Caco-2 (cell line): ENCODE data around the gene YRDC. TPM values are rescaled to one million over a fixed set of nuclear protein-coding genes. Genes with fewer than 3 reads are reported as not detected.

Experiments used
- BruUV-seq: library from RNA; stranded (reverse); fragments of 400-500 nt; replicated peaks from 2 replicates; lab custom pipeline; 2021; lab: Mats Ljungman, UMichigan
- CTCF ChIA-PET: fragments of 300-600 bp; sonication (Branson Sonifier 250); formaldehyde crosslinking; loops from one replicate; lab custom pipeline; 2022; ENCODE audit warnings: antibody characterized with exemption; lab: Charles Lee
- POLR2A ChIA-PET: fragments of 300-600 bp; sonication (Branson Sonifier 250); formaldehyde crosslinking; loops from one replicate; lab custom pipeline; 2022; ENCODE audit warnings: antibody characterized with exemption; lab: Charles Lee
- DNase-seq, 2 experiments: peaks; one replicate each; pipeline versions ENCODE4 v3.0.0 to v3.0.0-alpha.2; 2020 to 2022
- H3K27me3 ChIP-seq: replicated peaks from 2 replicates; pipeline ENCODE4 v1.6.0; 2011; ENCODE audit warnings: low read length; ENCODE audit not compliant: control insufficient read depth, insufficient read depth
- H3K36me3 ChIP-seq: 2 replicates; pipeline ENCODE4 v1.5.1; 2011; ENCODE audit warnings: low read length; ENCODE audit not compliant: control insufficient read depth, insufficient read depth
- H3K4me1 ChIP-seq: fragments of 250-450 bp; sonication (Bioruptor Pico); 2 replicates; pipeline ENCODE4 v1.5.1; 2020; ENCODE audit warnings: mild to moderate bottlenecking
- H3K4me3 ChIP-seq: 2 replicates; pipeline ENCODE4 v1.5.1; 2011; ENCODE audit warnings: low read depth, mild to moderate bottlenecking, control low read depth, low read length
- H3K9me3 ChIP-seq: fragments of 250-450 bp; sonication (Bioruptor Pico); 2 replicates; pipeline ENCODE4 v1.5.1; 2020; ENCODE audit warnings: mild to moderate bottlenecking, moderate library complexity
- H3K27ac Mint-ChIP-seq: one replicate; pipeline ENCODE4 v1.8.0; 2022; ENCODE audit warnings: mixed read lengths; ENCODE audit not compliant: unreplicated experiment
- H3K27me3 Mint-ChIP-seq: one replicate; pipeline ENCODE4 v1.8.0; 2022; ENCODE audit warnings: mixed read lengths; ENCODE audit not compliant: insufficient read depth, unreplicated experiment
- H3K36me3 Mint-ChIP-seq: one replicate; pipeline ENCODE4 v1.8.0; 2022; ENCODE audit warnings: mild to moderate bottlenecking, mixed read lengths; ENCODE audit not compliant: insufficient read depth, unreplicated experiment
- H3K4me1 Mint-ChIP-seq: one replicate; pipeline ENCODE4 v1.8.0; 2022; ENCODE audit warnings: low read depth, mixed read lengths; ENCODE audit not compliant: unreplicated experiment
- H3K4me3 Mint-ChIP-seq: one replicate; pipeline ENCODE4 v1.8.0; 2022; ENCODE audit warnings: mild to moderate bottlenecking, moderate library complexity, mixed read lengths; ENCODE audit not compliant: unreplicated experiment
- H3K9me3 Mint-ChIP-seq: one replicate; pipeline ENCODE4 v1.8.0; 2022; ENCODE audit warnings: mixed read lengths; ENCODE audit not compliant: unreplicated experiment
- intact Hi-C: fragments of 100-400 bp; cut with micrococcal nuclease; formaldehyde crosslinking; loops from one replicate; pipeline ENCODE4 v1.10.0; 2022; ENCODE audit not compliant: unreplicated experiment
- total RNA-seq: library from RNA; stranded (reverse); gene quantifications from 2 replicates; pipeline ENCODE4 v1.2.3, GENCODE V29; 2022
- TF ChIP-seq, protein P1 (sequence below), 2 experiments: fragments of 200-600 bp in 1 of 2; IDR thresholded peaks; 1 replicate in 1 of 2; 2 replicates in 1 of 2; pipeline versions ENCODE4 v1.5.1 to v1.8.0; 2011 to 2022; ENCODE audit warnings: antibody characterized with exemption in 1 of 2, control low read depth in 1 of 2, inconsistent platforms in 1 of 2, low read depth in 1 of 2, low read length in 1 of 2, mild to moderate bottlenecking in 1 of 2, moderate library complexity in 1 of 2; ENCODE audit not compliant: insufficient read depth in 1 of 2, severe bottlenecking in 1 of 2, unreplicated experiment in 1 of 2

YRDC gene
- total RNA-seq, 1 experiment from 2014 or later: 10.3 TPM

DNA sequence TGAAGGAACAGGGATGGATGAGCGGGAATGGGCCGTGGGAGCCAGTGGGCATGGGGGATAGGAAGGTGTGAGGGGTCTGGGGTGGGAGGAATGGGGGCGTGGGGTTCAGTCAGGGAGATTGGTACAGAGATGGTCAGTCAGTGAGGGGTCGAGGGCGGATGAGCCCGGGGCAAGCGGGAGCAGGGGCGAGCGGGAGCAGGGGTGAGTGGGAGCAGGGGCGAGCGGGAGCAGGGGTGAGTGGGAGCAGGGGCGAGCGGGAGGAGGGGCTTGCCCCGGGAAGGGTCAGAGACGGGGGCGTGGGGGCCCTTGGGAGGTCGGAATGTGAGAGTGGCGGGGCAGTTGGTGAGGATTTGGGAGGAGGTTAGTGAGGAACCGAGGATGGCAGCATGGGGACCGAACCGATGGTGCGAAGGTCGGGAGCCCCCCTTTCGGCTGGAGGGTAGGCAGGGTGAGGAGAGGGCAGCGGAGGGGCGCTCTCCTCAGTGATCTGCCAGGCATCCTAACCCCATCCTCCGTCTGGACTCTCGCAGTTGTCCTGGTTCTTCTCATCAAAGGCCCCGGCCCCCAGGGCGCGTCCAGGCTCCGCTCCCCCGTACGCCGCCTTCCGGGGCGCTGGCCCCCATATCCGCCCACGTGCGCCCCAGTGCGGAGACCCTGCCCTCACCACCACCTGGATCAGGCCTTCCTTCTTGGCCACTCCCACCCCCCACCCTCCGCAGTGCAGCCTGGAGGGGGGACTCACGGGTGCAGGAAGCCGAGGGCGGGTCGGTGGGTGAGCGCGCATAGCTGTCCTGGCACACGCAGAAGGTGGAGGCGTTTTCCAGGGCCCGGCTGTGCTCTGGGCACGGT, 54.3 kb downstream of the YRDC start:
- BruUV-seq: no TSS peak
- CTCF ChIA-PET: no interaction called here
- intact Hi-C loops: loop anchor here (5.0 kb wide), 1 partner anchor 61 kb away; the partner anchor contains the start of gene CDCA8
- no peaks in the 10 kb centered on the region for H3K4me1 ChIP-seq
- H3K4me3 Mint-ChIP-seq: peak overlapping the region; percentile 62
- H3K9me3 Mint-ChIP-seq: no peaks in the 10 kb centered on the region
- TF ChIP-seq, protein P1, sequence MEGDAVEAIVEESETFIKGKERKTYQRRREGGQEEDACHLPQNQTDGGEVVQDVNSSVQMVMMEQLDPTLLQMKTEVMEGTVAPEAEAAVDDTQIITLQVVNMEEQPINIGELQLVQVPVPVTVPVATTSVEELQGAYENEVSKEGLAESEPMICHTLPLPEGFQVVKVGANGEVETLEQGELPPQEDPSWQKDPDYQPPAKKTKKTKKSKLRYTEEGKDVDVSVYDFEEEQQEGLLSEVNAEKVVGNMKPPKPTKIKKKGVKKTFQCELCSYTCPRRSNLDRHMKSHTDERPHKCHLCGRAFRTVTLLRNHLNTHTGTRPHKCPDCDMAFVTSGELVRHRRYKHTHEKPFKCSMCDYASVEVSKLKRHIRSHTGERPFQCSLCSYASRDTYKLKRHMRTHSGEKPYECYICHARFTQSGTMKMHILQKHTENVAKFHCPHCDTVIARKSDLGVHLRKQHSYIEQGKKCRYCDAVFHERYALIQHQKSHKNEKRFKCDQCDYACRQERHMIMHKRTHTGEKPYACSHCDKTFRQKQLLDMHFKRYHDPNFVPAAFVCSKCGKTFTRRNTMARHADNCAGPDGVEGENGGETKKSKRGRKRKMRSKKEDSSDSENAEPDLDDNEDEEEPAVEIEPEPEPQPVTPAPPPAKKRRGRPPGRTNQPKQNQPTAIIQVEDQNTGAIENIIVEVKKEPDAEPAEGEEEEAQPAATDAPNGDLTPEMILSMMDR (IDR thresholded peaks at IDR 0.05; ENCODE audit: insufficient read depth in 1 of 2, low read depth in 1 of 2, low read length in 1 of 2, severe bottlenecking in 1 of 2, unreplicated experiment in 1 of 2): no peak
- no peak overlapping the region for H3K27ac Mint-ChIP-seq
- peaks cover 3% of the 10 kb centered on the region for H3K27me3 Mint-ChIP-seq
- H3K36me3 ChIP-seq: no peaks in the 10 kb centered on the region
- POLR2A ChIA-PET: no interaction called here
- H3K4me3 ChIP-seq: peak overlapping the region; percentile 32
- no peaks in the 10 kb centered on the region for H3K27me3 ChIP-seq
- no peaks in the 10 kb centered on the region for H3K9me3 ChIP-seq
- no peak for DNase-seq
- no peaks in the 10 kb centered on the region for H3K36me3 Mint-ChIP-seq
- H3K4me1 Mint-ChIP-seq: no peaks in the 10 kb centered on the region

Other genes starting within 250 kb of the YRDC start
- 51.6 and 53.8 TPM in 2 replicates for gene GNL2, start 212.3 kb downstream of the YRDC start, total RNA-seq
- gene RSPO1, start 173.3 kb downstream of the YRDC start, total RNA-seq: not detected in 2 replicates
- gene CDCA8, start 115.7 kb downstream of the YRDC start, total RNA-seq: 35.4 and 37.0 TPM in 2 replicates
- gene EPHA10, start 43.1 kb downstream of the YRDC start, total RNA-seq: 2.8 and 3.1 TPM in 2 replicates
- gene MANEAL, start 14.4 kb downstream of the YRDC start, total RNA-seq: 24.8 and 25.9 TPM in 2 replicates
- gene C1orf122, start 418 bp downstream of the YRDC start, total RNA-seq: 37.7 and 41.0 TPM in 2 replicates
- gene MTF1, start 51.4 kb upstream of the YRDC start, total RNA-seq: 6.4 and 8.4 TPM in 2 replicates
- 15.8 and 18.8 TPM in 2 replicates for gene INPP5B, start 138.8 kb upstream of the YRDC start, total RNA-seq
- gene SF3A3, start 181.8 kb upstream of the YRDC start, total RNA-seq: 72.6 and 79.3 TPM in 2 replicates
- 11.8 and 11.9 TPM in 2 replicates for gene FHL3, start 197.3 kb upstream of the YRDC start, total RNA-seq
- gene UTP11, start 204.5 kb upstream of the YRDC start, total RNA-seq: 29.1 and 33.2 TPM in 2 replicates
- not detected in 2 replicates for gene POU3F1, start 238.6 kb upstream of the YRDC start, total RNA-seq